Suprapubic skin (tissue), 3 donors: ENCODE measurements around the gene FBXO7.

Experiments
- POLR2A ChIP-seq, 2 donors: fragments of 450-650 bp; IDR thresholded peaks; one replicate each; pipeline ENCODE4 v1.6.1; 2017; ENCODE audit warnings: antibody characterized with exemption in 2 of 2, mild to moderate bottlenecking in 2 of 2, moderate library complexity in 2 of 2
- TF ChIP-seq, protein P1 (sequence below), 2 donors: fragments of 200-600 bp in 1 of 2; fragments of 450-650 bp in 1 of 2; sonication (generic) in 1 of 2; IDR thresholded peaks; one replicate each; pipeline ENCODE4 v1.5.1; 2016 to 2019; ENCODE audit warnings: antibody characterized with exemption in 2 of 2, mild to moderate bottlenecking in 1 of 2, moderate library complexity in 1 of 2

DNA sequence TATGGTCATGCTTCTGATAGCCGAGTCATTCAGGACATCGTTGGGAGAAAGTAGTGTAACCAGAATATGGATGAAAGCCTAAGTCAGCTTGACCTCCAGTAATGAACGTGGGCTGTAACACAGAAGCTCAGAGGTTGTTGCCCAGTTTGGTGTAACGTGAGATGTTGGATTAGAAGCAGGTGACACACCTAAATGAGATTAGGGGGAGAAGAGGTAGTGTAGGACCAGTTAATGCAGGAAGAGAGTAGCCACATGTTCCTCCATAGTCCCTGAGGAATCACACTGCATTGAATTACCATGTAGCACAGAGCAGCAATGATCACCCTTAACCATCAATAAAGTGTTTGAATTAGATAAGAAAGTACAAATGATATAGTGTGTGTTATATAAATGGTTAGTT, 20.4 kb downstream of the FBXO7 start:
- no peak for TF ChIP-seq POLR2A (IDR thresholded peaks at IDR 0.05)
- TF ChIP-seq, protein P1, sequence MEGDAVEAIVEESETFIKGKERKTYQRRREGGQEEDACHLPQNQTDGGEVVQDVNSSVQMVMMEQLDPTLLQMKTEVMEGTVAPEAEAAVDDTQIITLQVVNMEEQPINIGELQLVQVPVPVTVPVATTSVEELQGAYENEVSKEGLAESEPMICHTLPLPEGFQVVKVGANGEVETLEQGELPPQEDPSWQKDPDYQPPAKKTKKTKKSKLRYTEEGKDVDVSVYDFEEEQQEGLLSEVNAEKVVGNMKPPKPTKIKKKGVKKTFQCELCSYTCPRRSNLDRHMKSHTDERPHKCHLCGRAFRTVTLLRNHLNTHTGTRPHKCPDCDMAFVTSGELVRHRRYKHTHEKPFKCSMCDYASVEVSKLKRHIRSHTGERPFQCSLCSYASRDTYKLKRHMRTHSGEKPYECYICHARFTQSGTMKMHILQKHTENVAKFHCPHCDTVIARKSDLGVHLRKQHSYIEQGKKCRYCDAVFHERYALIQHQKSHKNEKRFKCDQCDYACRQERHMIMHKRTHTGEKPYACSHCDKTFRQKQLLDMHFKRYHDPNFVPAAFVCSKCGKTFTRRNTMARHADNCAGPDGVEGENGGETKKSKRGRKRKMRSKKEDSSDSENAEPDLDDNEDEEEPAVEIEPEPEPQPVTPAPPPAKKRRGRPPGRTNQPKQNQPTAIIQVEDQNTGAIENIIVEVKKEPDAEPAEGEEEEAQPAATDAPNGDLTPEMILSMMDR (IDR thresholded peaks at IDR 0.05): no peak
